IPS DF 6.9 (cell line): ENCODE data around the gene TRMT1.

Experiments used
- DNase-seq: peaks from one replicate; pipeline ENCODE4 v3.0.0-alpha.2; 2013; ENCODE audit warnings: low read depth, low spot score
- H3K27ac ChIP-seq: one replicate; pipeline ENCODE4 v1.5.1; 2013; ENCODE audit warnings: low read length, control low read depth
- H3K27me3 ChIP-seq: 2 replicates; pipeline ENCODE4 v1.6.1; 2013; ENCODE audit warnings: mild to moderate bottlenecking, low read length; ENCODE audit not compliant: control insufficient read depth, insufficient read depth
- H3K36me3 ChIP-seq: 2 replicates; pipeline ENCODE4 v1.6.1; 2013; ENCODE audit warnings: low read length; ENCODE audit not compliant: control insufficient read depth, insufficient read depth
- H3K4me1 ChIP-seq: 2 replicates; pipeline ENCODE4 v1.6.1; 2013; ENCODE audit warnings: low read length; ENCODE audit not compliant: control insufficient read depth, insufficient read depth
- H3K4me3 ChIP-seq: 2 replicates; pipeline ENCODE4 v1.5.1; 2013; ENCODE audit warnings: mild to moderate bottlenecking, low read length
- H3K9me3 ChIP-seq: 2 replicates; pipeline ENCODE4 v1.6.1; 2013; ENCODE audit warnings: low read length, inconsistent platforms; ENCODE audit not compliant: control insufficient read depth, insufficient read depth
- WGBS: extraction: QIAGEN DNeasy Blood & Tissue Kit; methylation state at CpG from one replicate; pipeline ENCODE4 v1.1.7; 2013; ENCODE audit warnings: mixed read lengths, missing lambda C conversion rate; ENCODE audit not compliant: insufficient read length, insufficient coverage; 5-methylcytosine and 5-hydroxymethylcytosine counted together

TRMT1 gene

DNA sequence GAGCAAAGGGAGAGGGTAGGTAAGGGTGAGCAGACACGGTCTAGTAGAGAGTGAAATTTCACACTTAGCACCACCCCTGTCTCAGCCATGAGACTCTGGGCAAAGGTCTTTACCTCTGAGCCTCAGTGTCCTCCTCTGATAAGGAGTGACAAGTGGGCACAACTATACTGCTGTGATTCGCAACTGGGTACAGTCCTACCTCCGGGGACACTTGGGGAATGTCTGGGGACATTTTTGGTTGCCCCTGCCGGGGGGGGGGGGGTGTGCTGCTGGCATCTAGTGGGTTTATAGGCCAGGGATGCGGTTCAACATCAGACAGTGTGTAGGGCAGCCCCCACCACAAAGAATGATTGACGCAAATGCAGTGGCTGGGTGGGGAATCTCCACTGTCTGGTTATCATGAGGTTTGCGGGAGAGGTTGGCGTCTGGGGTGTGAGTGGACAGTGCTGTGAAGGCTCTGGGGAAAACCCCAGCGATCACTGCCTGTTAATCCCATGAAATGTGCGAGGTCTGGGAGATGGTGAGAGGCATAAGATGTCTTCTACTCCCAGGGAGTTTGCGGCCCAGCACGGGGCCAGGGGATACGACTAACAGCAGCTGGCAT, 5.8 kb upstream of the TRMT1 start:
- Histone ChIP-seq H3K36me3 (0 out of 2 replicates have a peak, but pooled peaks cover 3% of the 10 kb centered on the region), H3K27me3 (no peaks in the 10 kb centered on the region), H3K4me1 (peaks cover 12% of the 10 kb centered on the region), H3K9me3 (no peaks in the 10 kb centered on the region), H3K27ac (no peak overlapping the region), H3K4me3 (no peak overlapping the region)
- no CpG with 5 or more reads among the region's 13 CpGs for WGBS
- DNase-seq = no peak

GRCh38 chr19:13121551-13122274, 5.2 kb upstream of the TRMT1 start:
- Histone ChIP-seq H3K27ac (no peak overlapping the region), H3K36me3 (0 out of 2 replicates have a peak, but pooled peaks cover 3% of the 10 kb centered on the region), H3K9me3 (no peaks in the 10 kb centered on the region), H3K27me3 (no peaks in the 10 kb centered on the region), H3K4me1 (peaks cover 12% of the 10 kb centered on the region), H3K4me3 (no peak overlapping the region)
- WGBS = no CpG with 5 or more reads among the region's 18 CpGs
- DNase-seq = no peak

GRCh38 chr19:13120817-13121216, 4.3 kb upstream of the TRMT1 start:
- no peak for DNase-seq
- no peaks in the 10 kb centered on the region for H3K9me3 ChIP-seq
- 0 out of 2 replicates have a peak, but pooled peaks cover 3% of the 10 kb centered on the region for H3K36me3 ChIP-seq
- no peaks in the 10 kb centered on the region for H3K27me3 ChIP-seq
- peaks cover 12% of the 10 kb centered on the region for H3K4me1 ChIP-seq
- WGBS = no CpG with 5 or more reads among the region's 10 CpGs
- no peak overlapping the region for H3K27ac ChIP-seq
- no peak overlapping the region for H3K4me3 ChIP-seq

GRCh38 chr19:13120031-13120430, 3.5 kb upstream of the TRMT1 start:
- Histone ChIP-seq H3K4me3 (no peak overlapping the region), H3K36me3 (peaks cover 3% of the 10 kb centered on the region; the same call in 1 of the 2 replicates), H3K27ac (no peak overlapping the region), H3K27me3 (no peaks in the 10 kb centered on the region), H3K4me1 (peaks cover 12% of the 10 kb centered on the region), H3K9me3 (no peaks in the 10 kb centered on the region)
- DNase-seq = no peak
- WGBS = no CpG with 5 or more reads among the region's 9 CpGs

DNA sequence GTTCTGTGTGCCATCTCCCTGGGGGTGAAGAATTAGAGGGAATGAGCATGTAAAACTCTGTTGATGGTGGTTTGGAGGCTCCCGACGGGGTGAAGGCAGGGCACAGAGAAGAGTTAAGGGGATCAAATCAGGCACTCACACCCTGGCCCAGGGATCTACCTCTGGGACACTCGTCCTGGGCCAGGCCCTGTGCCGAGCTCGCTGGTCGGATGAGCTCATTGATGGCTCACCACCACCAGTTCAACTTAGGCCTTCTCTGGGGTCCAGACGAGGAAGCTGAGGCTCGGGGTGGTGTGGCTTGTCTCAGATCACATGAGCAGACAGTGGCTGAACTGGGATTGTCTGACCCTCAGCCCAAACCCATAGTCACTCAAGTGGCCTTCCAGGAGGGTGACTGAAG, 3.1 kb upstream of the TRMT1 start:
- H3K4me1 ChIP-seq = peaks cover 12% of the 10 kb centered on the region
- no peak overlapping the region; the same call in 1 of the 2 replicates for H3K4me3 ChIP-seq
- no CpG with 5 or more reads among the region's 8 CpGs for WGBS
- no peaks in the 10 kb centered on the region for H3K9me3 ChIP-seq
- H3K27me3 ChIP-seq = no peaks in the 10 kb centered on the region
- H3K27ac ChIP-seq = no peak overlapping the region
- peaks cover 3% of the 10 kb centered on the region; the same call in 1 of the 2 replicates for H3K36me3 ChIP-seq
- DNase-seq = no peak

DNA sequence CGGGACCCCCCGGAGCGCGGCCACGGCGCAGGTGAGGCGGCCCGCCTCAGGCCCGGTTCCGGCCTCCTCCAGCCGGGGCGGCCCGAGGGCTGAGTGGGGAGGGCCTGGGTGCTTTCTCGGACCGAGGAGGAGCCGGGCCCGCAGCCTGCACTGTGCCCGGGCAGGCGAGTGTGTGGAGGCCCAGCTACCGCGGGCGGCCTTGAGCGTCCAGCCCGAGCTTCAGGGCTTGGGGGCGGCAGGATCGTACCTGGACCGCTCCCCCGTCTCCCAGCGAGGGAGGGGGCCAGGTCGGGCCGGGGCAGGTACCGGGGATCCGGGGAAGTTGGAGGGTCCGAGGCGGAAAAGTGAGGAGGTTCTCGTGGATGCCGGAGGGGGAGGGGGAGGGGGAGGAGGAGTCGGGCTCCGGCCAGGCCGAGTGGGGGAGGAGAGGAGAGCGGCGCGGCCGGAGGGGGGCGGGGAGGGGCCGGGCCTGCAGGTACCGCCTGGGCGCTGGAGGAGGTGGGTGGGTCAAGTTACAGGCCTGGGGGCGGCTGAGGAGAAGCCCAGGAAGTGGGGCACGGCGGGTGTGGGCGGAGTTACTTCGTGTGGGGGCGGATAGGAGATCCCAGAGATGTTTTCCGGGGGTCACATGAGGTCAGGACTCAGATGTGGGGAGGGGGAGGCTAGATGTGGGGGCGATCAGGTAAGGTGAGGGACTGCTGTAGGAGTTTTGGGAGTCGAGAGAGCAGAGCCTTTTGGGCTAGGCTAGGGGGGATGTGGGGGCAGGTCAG, 2.1 kb upstream of the TRMT1 start:
- Histone ChIP-seq H3K36me3 (peaks cover 3% of the 10 kb centered on the region; the same call in 1 of the 2 replicates), H3K4me3 (peak overlapping the region; percentile 57), H3K27ac (no peak overlapping the region), H3K9me3 (no peaks in the 10 kb centered on the region), H3K27me3 (no peaks in the 10 kb centered on the region), H3K4me1 (peaks cover 12% of the 10 kb centered on the region)
- no CpG with 5 or more reads among the region's 57 CpGs for WGBS
- no peak for DNase-seq

DNA sequence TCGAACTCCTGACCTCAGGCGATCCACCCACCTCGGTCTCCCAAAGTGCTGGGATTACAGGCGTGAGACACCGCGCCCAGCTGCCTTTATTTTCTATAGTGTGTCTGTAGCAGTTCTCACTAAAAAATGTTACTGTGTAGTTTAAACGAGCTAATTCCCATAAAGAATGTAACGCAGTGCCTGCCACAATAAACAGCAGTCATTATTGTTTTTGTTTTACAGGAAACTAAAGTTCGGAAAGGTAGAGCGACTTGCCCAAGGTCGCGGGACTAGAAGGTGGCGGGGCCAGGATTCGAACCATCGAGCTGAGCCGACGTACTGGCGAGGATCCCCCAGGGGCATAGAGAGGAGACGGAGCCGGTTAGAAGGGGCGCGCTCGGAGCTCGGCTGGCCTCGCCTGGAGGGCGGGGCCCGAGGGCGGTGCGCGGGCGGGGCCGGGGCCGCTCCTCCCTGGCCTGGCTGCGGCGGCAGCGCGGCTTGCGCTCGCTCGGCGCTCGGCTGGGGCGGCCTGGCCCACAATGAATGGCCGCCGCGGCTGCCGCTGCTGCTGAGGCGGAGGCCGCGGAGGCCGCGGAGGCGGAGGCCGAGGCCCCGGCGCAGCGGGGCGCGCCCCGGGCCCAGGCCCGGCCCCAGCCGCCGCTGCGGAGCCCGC, 1.4 kb upstream of the TRMT1 start, which contains the start of gene NACC1:
Gene NACC1, plus strand, starts transcription at position 493 of the 652 bp plus-strand sequence. CDS start 16,944 bp downstream, outside the sequence.
- no CpG with 5 or more reads among the region's 65 CpGs for WGBS
- Histone ChIP-seq H3K27me3 (no peaks in the 10 kb centered on the region), H3K27ac (no peak within 1 kb of the TSS), H3K9me3 (no peaks in the 10 kb centered on the region), H3K4me1 (peaks cover 12% of the 10 kb centered on the region), H3K36me3 (peaks cover 3% of the 10 kb centered on the region; the same call in 1 of the 2 replicates), H3K4me3 (peak within 1 kb of the TSS; percentile 86)
- no peak for DNase-seq

DNA sequence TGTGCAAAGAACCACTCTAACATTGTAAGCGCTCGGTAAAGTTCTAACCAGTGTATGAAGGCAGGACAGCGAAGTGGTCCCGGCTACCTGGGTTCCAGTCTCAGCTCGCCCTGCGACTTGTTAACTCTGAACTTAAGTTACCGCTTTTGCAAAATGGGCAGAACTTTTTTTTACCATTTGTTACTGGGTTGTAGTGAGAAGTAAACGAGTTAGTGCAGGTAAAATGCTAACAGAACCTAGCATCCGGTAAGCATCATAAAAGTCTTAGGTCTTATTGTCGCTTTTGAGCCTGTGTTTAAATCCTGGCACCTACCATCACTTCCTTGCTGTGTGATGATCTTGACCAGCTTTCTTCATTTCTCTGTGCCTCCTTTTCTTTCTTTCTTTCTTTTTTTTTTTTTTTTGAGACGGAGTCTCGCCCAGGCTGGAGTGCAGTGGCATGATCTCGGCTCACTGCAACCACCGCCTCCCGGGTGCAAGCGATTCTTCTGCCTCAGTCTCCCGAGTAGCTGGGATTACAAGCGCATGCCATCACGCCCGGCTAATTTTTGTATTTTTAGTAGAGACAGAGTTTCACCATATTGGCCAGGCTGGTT, 734 bp upstream of the TRMT1 start:
- H3K27me3 ChIP-seq = no peaks in the 10 kb centered on the region

DNA sequence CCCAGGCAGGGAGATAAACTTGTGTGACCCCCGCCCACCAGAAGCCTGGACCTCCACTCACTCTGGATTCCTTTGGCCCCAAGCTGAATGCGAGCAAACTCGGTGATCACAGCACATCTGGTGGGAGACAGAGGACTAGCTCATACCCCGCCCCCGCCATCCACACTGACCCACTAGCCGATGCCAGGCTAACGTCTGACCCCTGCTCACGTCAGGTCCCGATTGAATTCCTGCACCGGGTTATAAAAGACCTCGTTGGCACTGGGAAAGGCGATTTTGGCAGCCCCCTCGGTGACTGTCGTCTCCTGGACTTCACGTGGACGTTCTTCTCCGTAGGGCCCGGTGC, 631 bp downstream of the TRMT1 start:
- peaks cover 12% of the 10 kb centered on the region for H3K4me1 ChIP-seq
- no peak for DNase-seq

More for the DNA sequence above, 734 bp upstream of the TRMT1 start:
- WGBS = no CpG with 5 or more reads among the region's 20 CpGs
- no peak for DNase-seq
- Histone ChIP-seq H3K4me1 (peaks cover 12% of the 10 kb centered on the region), H3K27ac (no peak overlapping the region), H3K4me3 (peak overlapping the region; percentile 86; the same call in 1 of the 2 replicates), H3K36me3 (peaks cover 8% of the 10 kb centered on the region), H3K9me3 (no peaks in the 10 kb centered on the region)

More for the DNA sequence above, 631 bp downstream of the TRMT1 start:
- H3K27me3 ChIP-seq = no peaks in the 10 kb centered on the region
- peak overlapping the region; percentile 86 for H3K4me3 ChIP-seq
- no CpG with 5 or more reads among the region's 18 CpGs for WGBS
- H3K27ac ChIP-seq = no peak overlapping the region
- no peaks in the 10 kb centered on the region for H3K9me3 ChIP-seq
- peaks cover 8% of the 10 kb centered on the region for H3K36me3 ChIP-seq
